GM19099 (cell line): ENCODE results near the gene LRFN2.

ENCODE experiments used
- POLR2A ChIP-seq: IDR thresholded peaks from 3 replicates; pipeline ENCODE4 v1.6.1; 2011; ENCODE audit warnings: low read depth; ENCODE audit not compliant: insufficient read length; ENCODE audit errors: extremely low read depth

The LRFN2 gene

GRCh38 chr6:40489798-40490197 is 97.4 kb downstream of the LRFN2 start:
- no peak for TF ChIP-seq POLR2A

- no peak for TF ChIP-seq POLR2A
Observed at GRCh38 chr6:40486576-40486975, 100.6 kb downstream of the LRFN2 start.

GRCh38 chr6:40485795-40486194 is 101.4 kb downstream of the LRFN2 start:
- no peak for TF ChIP-seq POLR2A

GRCh38 chr6:40485300-40485699 is 101.9 kb downstream of the LRFN2 start:
- no peak for TF ChIP-seq POLR2A

GRCh38 chr6:40484066-40484465 is 103.1 kb downstream of the LRFN2 start:
- TF ChIP-seq POLR2A = no peak

- no peak for TF ChIP-seq POLR2A
Observed at GRCh38 chr6:40482532-40482931, 104.6 kb downstream of the LRFN2 start.

- TF ChIP-seq POLR2A = no peak
Observed at GRCh38 chr6:40480678-40481077, 106.5 kb downstream of the LRFN2 start.

- no peak for TF ChIP-seq POLR2A
Observed at GRCh38 chr6:40479706-40480105, 107.5 kb downstream of the LRFN2 start.

- no peak for TF ChIP-seq POLR2A
Observed at GRCh38 chr6:40477246-40478126, 109.7 kb downstream of the LRFN2 start.

GRCh38 chr6:40476673-40477072 is 110.5 kb downstream of the LRFN2 start:
- no peak for TF ChIP-seq POLR2A

- no peak for TF ChIP-seq POLR2A
Observed at GRCh38 chr6:40474937-40475336, 112.2 kb downstream of the LRFN2 start.

- TF ChIP-seq POLR2A = no peak
Observed at GRCh38 chr6:40473026-40473425, 114.1 kb downstream of the LRFN2 start.

- no peak for TF ChIP-seq POLR2A
Observed at GRCh38 chr6:40472353-40472752, 114.8 kb downstream of the LRFN2 start.

GRCh38 chr6:40471243-40471642 is 115.9 kb downstream of the LRFN2 start:
- no peak for TF ChIP-seq POLR2A

GRCh38 chr6:40469323-40469722 is 117.8 kb downstream of the LRFN2 start:
- no peak for TF ChIP-seq POLR2A

- TF ChIP-seq POLR2A = no peak
Observed at GRCh38 chr6:40466986-40467539, 120.1 kb downstream of the LRFN2 start.
